ENCODE measurements around the gene DSP. TPM values are rescaled to one million over a fixed set of nuclear protein-coding genes. Genes with fewer than 3 reads are reported as not detected.

DSP gene
- total RNA-seq, 1 experiment from 2014 or later, result 104 TPM

DNA sequence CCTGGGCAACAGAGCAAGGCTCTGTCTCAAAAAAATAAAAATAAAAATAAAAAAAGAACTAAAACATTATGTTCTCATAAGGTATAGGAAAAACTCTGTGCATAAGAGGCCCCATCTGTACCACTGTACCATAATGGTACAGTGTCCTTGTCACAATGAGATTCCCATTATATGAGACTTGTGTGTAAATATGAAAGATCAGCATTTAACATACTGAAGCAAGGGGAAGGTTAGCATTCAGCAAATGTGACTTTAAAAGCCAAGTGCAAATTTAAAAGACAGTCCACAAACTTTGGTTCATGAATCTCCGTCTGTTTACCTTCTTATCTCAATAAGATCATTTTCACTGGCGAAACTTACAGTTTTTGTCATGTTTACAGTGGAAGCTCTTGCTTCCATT, 16.2 kb downstream of the DSP start (continued):
- TF ChIP-seq RAD21 (IDR thresholded peaks at IDR 0.05; ENCODE audit: low read depth), result no peak
- TF ChIP-seq ELF1 (IDR thresholded peaks at IDR 0.05; ENCODE audit: borderline replicate concordance, low read depth), result no peak
- TF ChIP-seq FOSL1 (IDR thresholded peaks at IDR 0.05; ENCODE audit: low read depth), result no peak
- TF ChIP-seq EGR1 (IDR thresholded peaks at IDR 0.05; ENCODE audit: low read depth), result no peak
- no peak for TF ChIP-seq CBX3 (IDR thresholded peaks at IDR 0.05; ENCODE audit: low read depth)
- no peak for TF ChIP-seq SP1 (IDR thresholded peaks at IDR 0.05; ENCODE audit: low read depth)
- TF ChIP-seq POLR2AphosphoS5 (IDR thresholded peaks at IDR 0.05; ENCODE audit: low read depth, low read length), result no peak
- no peak for TF ChIP-seq ZFX (IDR thresholded peaks at IDR 0.05)
- no peak for TF ChIP-seq EZH2phosphoT487 (IDR thresholded peaks at IDR 0.05; ENCODE audit: borderline replicate concordance)
- TF ChIP-seq JUND (IDR thresholded peaks at IDR 0.05), result no peak
- TF ChIP-seq, protein P1, sequence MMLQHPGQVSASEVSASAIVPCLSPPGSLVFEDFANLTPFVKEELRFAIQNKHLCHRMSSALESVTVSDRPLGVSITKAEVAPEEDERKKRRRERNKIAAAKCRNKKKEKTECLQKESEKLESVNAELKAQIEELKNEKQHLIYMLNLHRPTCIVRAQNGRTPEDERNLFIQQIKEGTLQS (IDR thresholded peaks at IDR 0.05), result no peak
- no peak for TF ChIP-seq EZH2 (IDR thresholded peaks at IDR 0.05)

DNA sequence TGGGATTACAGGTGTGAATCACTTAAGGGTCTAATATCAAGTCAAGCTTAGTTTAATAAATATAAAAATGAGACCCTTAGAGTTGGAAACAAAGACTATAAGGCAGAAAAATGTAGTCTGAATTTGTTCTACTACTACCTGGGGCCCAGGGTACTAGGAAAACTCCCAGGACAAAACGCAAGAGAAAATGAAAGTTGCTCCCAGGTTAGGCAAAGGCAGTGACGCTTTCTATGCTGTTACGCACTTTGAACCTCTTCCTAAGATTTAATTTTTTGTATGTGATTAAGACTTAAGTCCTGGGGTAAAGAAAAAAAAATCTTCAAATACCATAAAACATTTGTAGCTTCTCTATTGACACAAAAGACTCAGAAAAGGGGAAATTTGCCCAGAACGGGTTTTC, 17.3 kb downstream of the DSP start:
- Histone ChIP-seq H3K27me3 (ENCODE audit: insufficient read depth, low read length) (no peaks in the 10 kb centered on the region), H3K36me3 (ENCODE audit: control insufficient read depth in 1 of 2, insufficient read depth in 2 of 2, low read length in 2 of 2) (peaks cover 49 to 54% of the 10 kb centered on the region in 2 experiments), H3K9me2 (ENCODE audit: insufficient read depth) (no peaks in the 10 kb centered on the region), H3K4me2 (ENCODE audit: low read length) (no peak overlapping the region), H2AFZ (ENCODE audit: low read depth, low read length, poor library complexity, severe bottlenecking) (no peak overlapping the region), H3K9me3 (ENCODE audit: control insufficient read depth in 1 of 2, insufficient read depth in 1 of 2, low read depth in 1 of 2, low read length in 2 of 2) (no peaks in the 10 kb centered on the region), H3K27ac (ENCODE audit: low read depth, low read length) (no peak overlapping the region), H4K20me1 (ENCODE audit: insufficient read depth) (no peaks in the 10 kb centered on the region), H3K4me3 (replicated peaks in 1 of 2; ENCODE audit: low read depth in 1 of 2, low read length in 2 of 2) (no peak overlapping the region), H3K79me2 (ENCODE audit: insufficient read depth, low read length) (peaks cover 14% of the 10 kb centered on the region), H3K4me1 (ENCODE audit: control insufficient read depth in 1 of 2, insufficient read depth in 2 of 2, low read length in 2 of 2) (no peaks in the 10 kb centered on the region), H3K9ac (ENCODE audit: low read length) (no peak overlapping the region)
- no TSS peak for BruUV-seq (replicated peaks)
- intact Hi-C loops (cut with micrococcal nuclease), result no loop called here
- TF ChIP-seq ZNF274 (IDR thresholded peaks at IDR 0.05; ENCODE audit: low read depth, low read length) (no peak), CBX3 (IDR thresholded peaks at IDR 0.05; ENCODE audit: low read depth) (no peak), EZH2phosphoT487 (IDR thresholded peaks at IDR 0.05; ENCODE audit: borderline replicate concordance) (no peak), FOSL1 (IDR thresholded peaks at IDR 0.05; ENCODE audit: low read depth) (no peak), YY1 (IDR thresholded peaks at IDR 0.05; ENCODE audit: extremely low read depth, insufficient replicate concordance, low read depth, low read length) (no peak), CEBPB (IDR thresholded peaks at IDR 0.05; ENCODE audit: low read depth) (no peak), ELF1 (IDR thresholded peaks at IDR 0.05; ENCODE audit: borderline replicate concordance, low read depth) (no peak), TCF7L2 (IDR thresholded peaks at IDR 0.05; ENCODE audit: borderline replicate concordance, extremely low read depth, insufficient read depth, insufficient read length) (no peak), SRF (IDR thresholded peaks at IDR 0.05; ENCODE audit: low read depth) (no peak), EGR1 (IDR thresholded peaks at IDR 0.05; ENCODE audit: low read depth) (no peak), SIN3A (IDR thresholded peaks at IDR 0.05; ENCODE audit: low read depth) (no peak), JUND (IDR thresholded peaks at IDR 0.05) (no peak)
- TF ChIP-seq, protein P1 (IDR thresholded peaks at IDR 0.05), result no peak
- ChIA-PET POLR2A (no interaction called here), CTCF (no interaction called here), RAD21 (ENCODE audit: low non-redundant PET in 1 of 2, low total read pairs in 2 of 2, uncharacterized antibody in 2 of 2, unreplicated experiment in 2 of 2) (no interaction called here)
- ATAC-seq, result no peak
- DNase-seq (ENCODE audit: low read depth, low spot score), result no peak

Data from HCT116 (cell line).